GM12878 (cell line): ENCODE measurements around the gene JUND.

ENCODE experiments used
- POU2F2 ChIP-seq: IDR thresholded peaks from 3 replicates; pipeline ENCODE4 v1.6.1; 2011; ENCODE audit warnings: low read depth, mild to moderate bottlenecking, low read length, borderline replicate concordance
- TCF12 ChIP-seq: IDR thresholded peaks from 2 replicates; pipeline ENCODE4 v1.6.1; 2011; ENCODE audit warnings: low read depth, mild to moderate bottlenecking, low read length

- TF ChIP-seq TCF12 (no peak), POU2F2 (no peak)
These were observed 12.4 kb upstream of the JUND start for GRCh38 chr19:18293642-18294466.
